HG03060 (cell line): ENCODE results near the gene TRAFD1.

ENCODE experiments used
- ATAC-seq: cut with Tn5 transposase; IDR thresholded peaks from one replicate; pipeline ENCODE4 v1.9.1; 2021; ENCODE audit warnings: low read depth, moderate number of reproducible peaks; ENCODE audit not compliant: unreplicated experiment

The TRAFD1 gene

DNA sequence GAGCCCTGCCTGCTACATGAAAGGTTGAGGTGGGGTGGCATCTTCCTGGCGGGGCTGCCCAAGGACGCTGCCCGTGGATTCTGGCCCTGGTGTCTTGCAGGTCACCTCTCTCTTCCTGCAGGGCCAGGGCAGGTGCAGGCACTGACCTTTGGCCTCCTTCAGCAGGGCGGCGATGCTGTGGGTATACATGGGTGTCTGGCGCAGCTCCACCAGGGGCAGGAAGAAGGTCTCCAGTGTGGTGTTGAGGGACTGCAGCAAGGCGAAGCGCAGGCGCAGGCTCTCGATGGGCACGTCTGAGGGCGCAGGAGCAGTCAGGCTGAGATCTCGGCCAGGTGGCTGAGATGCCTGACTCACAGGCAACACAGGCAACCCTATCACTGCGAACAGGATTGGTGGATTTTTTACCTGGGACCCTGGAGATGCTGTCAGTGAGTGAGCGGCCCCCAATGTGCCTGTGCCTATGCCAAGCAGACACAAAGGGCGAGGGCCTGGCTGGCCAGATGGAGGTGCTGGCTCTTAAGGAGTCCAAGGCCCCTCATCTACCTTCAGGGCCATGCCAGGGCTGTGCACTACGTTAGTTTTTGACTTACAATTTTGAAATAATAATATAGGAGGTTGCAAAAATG lies 45.7 kb downstream of the TRAFD1 start:
- ATAC-seq, result no peak

DNA sequence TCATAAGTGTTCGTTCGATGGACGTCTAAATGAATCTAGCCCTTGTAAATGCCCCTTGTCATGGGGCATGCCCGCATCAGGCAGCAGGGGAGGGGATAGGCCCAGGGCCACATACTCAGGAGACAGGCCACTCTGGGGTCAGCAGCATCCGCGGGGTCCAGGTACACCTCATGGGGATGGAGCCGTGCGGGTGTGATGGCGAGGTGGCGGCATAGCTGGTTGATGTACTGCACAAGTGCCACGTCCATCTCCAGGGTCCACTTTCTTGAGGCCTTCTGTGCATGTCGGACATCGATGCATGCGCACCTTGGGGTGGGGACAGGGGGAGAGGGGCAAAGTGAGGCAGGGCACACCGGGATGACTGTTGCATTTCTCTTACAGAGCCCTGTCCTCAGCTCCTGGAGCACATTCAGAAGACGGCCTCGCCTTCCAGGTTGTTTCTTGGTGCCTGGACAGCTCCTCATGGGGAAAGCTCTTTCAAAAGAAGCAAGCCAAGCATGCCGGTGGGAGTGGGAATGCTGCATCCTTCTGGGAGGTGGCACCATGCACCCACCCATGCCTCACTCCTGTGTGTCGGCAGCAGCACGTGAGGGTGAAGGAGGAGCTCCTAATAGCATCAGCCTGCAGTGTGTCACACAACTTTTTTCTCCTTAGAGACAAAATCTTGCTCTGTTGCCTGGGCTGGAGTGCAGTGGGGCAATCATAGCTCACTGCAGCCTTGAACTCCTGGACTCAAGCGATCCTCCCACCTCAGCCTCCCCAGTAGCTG lies 47.4 kb downstream of the TRAFD1 start:
- ATAC-seq, result no peak

DNA sequence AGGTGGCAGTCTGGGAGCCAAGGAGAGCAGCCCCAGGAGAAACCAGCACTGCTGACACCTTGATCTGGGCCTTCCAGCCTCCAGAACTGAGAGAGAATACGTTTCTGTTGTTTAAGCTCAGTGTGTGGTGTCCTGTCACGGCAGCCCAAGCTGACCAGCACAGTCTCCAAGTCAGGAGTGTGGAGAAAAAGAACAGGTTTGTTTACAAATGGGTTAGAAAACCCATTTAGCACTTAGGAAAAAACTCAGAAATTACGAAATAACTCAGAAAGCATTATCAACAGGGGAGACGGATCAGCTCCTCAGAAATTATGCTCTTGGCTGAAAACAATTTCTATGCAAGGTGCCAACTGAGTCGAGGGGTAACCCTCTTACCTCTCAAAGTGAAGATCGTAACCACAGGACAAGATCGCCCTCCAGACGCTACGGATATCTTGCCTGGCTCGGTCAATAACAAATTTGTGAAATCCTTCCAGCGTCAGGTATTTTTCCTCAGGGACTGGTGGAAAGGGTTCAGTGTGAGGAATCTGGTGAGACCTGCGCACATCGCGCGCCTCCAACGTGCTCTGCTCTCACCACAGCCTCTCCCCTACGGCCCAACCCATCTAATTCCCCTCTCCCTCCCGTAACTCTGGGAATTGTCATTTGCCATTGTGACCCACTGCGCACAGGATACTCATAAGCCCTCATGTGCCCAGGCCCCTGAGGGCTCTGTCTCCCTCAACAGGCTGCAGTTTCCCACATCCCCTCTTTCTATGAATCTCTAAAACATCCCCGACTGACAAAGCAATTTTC lies 50.2 kb downstream of the TRAFD1 start:
- no peak for ATAC-seq

DNA sequence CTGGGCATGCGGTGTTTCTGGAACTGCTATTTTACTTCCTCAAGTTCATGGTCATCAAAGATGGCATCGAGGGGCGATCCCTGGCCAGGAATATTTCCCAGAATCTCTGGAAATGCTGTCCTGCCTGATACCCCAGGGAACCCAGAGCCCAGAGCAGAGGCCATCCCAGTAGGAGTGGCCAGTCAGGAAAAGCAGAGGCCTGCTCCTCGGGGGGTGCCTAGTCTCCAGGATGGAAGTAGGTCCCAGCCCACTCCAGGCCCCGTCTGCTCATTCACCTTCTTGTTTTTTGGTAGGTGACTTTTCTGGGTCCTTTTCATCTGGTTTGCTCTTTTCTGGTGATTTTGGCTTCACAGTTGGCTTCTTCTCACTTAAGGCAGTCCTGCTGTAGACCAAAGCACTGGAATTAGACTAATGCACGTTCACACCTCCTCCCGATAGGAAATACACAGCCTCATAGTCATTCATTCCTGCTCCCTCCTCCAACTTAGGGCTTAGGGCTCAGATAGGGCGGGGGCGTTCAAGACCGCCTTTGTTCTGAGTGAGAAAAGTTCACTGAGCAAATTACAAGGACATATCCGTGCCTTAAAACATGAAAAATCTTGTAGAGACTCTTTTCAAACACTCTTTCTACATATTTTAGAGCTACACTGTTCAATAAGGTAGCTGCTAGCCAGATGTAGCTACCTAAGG lies 51.1 kb downstream of the TRAFD1 start:
- ATAC-seq, result no peak

DNA sequence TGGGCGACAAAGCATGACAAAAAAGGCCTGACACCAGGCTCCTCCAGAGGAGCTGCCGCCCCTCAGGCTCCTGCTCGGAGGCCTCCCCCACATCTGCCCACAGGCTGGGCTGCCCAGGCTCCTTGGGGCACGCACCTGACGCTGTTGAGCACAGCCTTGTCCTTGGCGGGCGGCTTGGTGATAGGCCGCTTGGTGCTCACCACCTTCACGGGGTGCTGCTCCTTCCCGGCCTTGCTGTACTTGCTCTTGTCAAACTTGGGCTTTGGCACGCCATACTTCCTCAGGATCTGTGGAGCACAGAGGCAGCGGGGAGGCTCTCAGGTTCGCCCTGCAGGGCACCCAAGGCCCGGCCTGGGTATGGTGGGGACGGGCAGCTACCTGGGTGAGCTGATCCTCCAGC lies 53.4 kb downstream of the TRAFD1 start:
- ATAC-seq, result no peak

DNA sequence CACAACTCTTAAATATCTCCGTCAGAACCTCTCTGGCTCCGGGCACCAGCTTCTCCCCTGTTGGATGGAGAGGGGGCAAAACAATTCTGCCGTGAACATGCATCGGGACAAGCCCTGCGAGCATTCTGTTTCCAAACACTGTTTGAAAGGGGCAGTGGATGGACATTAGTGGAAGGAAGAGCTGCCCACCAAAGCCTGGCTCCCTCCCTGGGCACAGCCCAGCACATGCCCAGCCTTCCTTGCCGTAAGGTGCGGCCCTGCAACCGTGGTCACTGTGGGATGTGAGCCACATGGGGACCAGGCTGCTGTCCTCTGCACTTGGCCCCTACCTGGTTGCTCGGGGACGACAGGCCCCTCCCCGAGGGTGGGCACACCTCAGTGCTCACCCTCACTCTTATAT lies 54.0 kb downstream of the TRAFD1 start:
- ATAC-seq, result no peak

DNA sequence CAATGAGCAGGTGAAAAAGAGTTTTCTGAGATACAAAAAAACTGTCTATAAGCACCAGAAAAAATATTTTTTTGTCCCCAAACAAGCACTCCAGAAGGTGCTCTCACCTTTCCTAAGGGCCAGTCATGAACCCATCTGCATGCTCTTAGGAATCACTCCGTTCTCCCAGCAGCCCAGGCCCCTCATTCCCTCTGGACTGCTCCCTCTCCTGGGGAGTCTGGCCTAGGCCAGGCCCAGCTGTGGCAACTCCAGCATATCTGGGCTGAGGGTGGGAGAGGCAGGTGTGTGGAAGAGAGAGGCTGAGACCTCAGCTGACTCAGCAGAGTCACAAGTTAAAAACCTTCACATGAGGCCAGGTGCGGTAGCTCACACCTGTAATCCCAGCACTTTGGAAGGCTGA lies 54.6 kb downstream of the TRAFD1 start:
- no peak for ATAC-seq

DNA sequence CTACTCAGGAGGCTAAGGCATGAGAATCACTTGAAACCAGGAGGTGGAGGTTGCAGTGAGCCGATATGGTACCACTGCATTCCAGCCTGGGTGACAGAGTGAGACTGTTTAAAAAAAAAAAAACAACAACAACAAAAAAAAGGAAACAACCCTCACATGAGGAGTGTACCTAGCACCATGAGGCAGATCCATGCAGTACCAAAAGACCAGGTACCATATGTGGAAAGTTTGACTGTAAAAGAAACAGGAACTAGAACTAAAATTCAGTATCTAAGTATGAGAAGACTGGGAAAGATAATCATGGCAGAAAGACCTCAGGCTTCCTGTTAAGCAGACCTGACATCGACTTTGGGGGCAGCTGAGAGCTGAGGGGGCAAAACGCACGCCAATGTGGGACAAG lies 55.1 kb downstream of the TRAFD1 start:
- no peak for ATAC-seq

DNA sequence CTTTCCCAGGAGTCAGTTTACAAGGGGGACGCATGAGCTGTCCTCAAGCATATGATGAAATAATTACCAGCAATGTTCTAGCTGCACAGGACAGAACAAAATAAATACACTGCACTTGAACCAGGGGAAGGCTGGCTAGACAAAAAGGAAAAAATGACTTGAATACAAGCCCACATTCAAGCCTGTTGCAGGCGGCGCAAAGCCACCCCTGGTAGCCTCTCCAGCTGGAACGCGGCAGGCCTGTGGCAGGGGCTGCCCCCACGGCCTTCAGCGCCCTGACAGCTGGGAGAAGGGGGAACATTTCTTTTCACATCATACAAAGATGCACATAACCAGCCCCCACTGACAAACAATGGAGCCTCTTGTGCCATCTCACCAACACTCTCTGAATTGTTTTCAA lies 57.1 kb downstream of the TRAFD1 start:
- no peak for ATAC-seq

DNA sequence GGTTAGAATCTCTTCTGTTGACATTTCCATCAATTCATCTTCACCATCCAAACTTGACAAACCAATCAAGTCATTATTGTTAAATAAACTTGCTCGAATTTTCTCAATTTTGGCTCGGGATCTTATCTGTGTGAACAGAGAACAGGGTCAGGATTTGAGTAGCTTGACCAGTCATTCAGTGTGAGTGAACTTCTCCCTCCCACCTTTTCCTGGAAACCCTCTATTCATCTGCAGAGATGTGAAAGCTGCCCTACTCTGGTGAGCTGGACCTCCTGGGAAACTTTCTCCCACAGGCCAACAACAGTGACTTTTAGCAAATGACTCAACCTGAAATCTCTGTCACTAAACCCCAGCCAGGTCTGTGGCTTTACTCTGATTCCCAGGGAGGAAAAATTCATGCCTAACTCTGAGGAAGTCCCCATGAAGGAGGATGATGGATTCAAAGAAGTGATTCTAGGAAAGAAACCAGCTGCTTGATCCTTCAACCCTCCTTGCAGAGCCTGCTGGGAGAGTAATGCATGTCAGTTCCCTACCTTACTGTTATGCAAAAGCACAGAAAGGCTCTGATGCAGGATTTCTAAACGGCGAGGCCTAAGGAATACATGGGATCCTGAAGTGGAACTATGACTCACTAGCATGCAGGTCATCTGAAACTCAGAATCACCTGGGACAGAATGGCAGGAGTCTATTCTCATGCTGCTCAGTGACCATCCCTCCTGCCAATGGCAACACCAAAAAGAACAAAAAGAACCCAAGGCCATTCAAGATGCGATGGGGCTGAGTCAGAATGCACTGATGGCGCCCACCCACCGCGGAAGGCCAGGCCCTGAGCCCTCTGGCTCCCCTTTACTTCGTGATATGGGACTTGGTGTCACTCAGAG lies 58.0 kb downstream of the TRAFD1 start:
- ATAC-seq, result no peak

DNA sequence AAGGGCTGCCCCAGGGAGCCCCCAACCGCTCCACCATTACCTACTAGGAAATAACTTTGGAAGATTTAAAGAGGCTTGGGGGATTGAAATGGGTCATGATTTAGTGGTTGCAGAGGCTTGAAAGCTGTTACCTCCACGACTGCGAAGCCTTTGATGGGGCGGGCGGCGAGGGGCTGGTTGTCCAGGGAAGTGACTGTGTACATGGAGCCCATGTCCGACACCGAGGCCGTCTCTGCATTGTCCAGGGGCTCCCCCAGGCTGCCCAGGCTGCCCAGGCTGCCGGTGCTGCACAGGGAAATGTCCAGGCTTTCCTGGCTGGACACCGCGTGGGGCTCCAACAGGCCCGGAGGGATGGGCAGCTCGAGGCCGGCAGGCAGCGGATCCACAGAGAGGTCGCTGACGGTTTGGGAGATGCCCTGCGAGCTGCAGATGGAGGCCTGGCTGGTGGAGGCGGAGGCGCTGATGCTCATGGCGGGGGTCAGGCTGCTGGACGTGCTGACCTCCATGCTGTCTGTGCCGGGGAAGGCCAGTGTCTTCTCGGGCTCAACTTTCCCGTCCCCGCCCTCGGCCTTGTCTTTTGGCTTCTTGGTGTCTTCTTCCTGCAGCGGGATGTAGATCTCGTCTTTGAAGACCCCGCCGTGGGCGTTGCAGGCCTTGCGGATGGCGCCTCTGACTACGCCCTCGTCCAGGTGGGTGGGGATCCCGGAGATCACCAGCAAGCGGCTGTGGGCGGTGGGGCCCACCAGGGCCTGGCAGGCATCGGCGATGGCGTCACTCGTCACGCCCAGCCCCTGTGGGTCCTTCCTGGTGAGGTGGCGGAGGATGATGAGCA lies 58.9 kb downstream of the TRAFD1 start:
- ATAC-seq, result no peak

DNA sequence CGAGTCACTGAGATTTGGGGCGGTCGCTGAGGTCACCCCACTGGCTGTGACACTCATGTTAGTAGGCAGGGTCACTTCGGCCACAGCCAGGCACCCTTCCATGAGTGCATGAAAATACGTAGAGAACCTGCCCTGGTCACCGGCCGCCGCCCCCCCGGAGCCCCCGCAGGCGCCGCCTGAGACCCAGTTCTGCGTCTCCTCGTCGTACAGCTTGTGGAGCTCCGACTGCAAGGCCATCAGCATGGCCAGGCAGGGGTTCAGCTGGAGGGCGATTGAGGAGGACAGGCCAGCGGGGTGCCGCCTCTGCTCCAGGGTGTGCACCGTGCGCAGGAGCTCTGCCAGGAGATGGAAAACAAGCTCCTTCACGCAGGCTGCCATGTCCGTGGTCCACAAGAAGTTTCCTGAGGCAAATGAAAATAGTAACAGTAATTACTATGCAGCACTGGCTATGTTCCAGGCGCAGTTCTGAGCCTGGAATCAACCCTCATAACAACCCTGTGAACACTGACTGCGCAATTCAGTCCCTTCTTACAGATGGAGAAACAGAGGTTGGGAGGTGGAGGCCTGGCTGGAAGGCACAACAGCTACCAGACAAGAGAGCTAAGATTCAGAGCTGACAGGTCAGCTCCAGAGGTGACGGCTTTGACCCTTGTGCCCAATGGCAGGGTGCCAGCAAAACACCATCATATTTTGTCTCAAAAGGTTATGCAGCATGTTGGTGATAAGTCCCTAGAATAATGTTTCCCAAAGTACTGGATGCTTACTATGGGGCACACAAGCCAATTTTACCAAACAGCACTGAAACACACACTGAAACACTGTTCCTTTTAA lies 59.9 kb downstream of the TRAFD1 start:
- no peak for ATAC-seq

DNA sequence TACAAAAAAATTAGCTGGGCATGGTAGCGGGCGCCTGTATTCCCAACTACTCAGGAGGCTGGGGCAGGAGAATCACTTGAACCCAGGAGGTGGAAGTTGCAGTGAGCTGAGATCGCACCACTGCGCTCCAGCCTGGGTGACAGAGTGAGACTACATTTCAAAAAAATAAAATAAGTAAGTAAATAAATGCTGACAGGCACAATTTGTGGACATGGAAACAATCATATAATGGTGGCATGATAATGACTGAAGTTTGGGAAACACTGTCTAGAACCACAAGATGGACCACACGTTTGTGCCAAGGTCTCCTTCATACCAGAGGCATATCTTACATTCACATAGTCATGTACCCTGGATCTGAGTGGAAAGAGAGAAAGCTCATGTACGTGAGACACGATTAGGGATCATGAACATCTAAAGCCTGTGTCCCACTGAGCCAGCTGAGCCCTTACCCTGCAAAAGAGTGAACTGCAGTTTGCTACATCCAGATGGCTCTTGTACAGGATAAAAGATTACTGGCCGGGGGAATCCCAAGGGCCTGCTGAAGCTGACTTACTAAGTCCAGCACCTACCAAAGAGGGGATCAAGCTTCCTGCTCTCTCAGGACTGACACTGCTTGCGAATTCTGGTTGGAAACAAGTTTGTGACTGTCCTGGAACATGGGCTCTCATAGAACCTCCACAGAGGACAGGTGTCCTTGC lies 62.9 kb downstream of the TRAFD1 start:
- no peak for ATAC-seq

DNA sequence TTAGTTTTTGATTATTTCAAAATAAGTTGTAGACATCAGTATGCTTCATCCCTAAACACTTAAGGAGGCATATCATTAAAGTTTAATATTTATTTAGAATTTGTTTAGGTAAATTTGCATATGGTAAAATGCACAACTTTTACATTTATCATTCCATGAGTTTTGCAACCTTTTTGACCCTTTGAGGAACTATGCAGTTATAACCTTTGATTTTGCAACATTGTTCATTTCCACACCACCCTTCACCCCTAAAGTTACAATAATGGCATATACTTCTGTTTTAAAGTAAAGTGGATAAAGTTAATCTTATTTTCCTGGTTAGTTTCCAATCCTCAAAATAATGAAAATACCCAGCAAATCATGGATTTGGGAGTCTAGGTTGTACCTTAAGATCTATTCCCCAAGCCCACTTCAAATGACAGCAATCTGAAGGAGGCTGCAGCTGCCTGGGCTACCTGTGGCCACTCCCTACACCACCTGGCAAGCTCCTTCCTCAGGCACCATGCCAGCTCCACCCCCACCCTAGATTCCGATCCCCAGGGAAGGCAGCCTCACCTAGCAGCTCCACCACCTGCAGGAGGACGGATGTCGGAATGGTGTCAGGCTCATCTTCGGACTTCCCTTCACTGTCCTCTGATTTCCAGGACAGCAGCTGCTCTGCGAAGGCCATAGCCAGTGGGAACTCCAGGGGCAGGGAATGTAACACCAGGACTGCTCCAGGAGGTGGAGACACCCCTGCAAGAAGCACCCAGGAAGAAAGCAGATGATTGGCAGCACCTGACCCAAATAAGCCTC lies 65.1 kb downstream of the TRAFD1 start:
- ATAC-seq, result no peak

DNA sequence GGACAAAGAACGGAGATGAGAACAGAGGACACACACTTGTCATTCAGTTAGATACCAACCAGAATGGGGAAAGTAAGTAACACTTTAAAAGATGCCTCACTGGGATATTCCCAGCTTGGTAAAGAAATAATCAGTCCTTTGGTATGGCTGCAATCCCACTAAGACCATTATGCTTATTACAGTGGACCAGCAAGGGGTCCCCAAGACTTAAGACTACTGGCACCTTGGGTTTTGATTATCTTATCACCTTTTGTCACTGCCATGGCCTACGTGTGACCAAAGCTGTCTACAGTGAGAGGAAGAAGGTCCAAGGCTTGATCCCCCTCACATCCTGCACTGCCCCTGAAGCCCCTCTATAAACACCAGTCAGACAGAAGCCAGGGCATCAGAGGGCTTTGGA lies 65.8 kb downstream of the TRAFD1 start:
- no peak for ATAC-seq

DNA sequence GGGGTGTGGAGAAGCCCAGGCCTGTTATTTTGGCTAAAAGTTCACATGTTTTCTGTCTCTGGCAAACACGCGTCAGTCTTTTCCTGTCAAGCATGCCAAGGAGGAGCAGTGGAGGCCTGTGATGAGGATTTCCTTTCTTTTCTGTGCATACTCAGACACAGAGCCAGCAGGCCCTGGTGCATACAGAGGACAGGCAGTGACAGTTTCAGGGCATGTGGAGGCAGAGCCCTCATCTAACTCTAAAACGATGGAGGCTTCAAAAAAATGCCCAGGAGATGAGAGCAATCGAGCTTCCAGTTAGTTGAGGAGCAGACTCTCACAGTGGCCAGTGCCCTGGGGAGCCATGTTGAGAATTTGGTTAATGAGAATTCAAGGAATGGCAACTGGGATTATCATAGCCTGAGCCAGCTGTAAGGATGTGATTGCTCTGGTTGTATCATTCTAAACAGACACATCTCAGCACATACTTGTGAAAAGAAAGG lies 66.5 kb downstream of the TRAFD1 start:
- ATAC-seq, result no peak

DNA sequence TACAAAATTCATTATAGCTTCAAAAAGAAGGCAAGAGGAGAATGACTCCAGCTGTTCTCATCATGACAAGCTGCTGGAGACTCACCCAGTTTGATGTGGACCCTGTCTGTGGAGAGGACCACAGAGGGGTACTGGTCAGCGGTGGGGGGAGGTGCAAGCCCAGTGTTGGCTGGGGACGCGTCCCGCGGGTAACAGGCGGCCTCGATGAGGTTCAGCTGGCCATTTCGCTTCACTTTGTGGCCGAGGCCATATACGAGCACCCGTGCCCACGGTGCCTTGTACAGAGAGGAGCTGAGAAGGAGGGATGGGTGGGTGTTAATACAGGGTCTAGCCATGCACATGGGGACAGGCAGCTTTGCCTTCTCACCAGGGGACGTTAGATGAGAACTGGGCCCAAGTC lies 67.1 kb downstream of the TRAFD1 start:
- ATAC-seq, result no peak
